HepG2 (cell line): Measurements from ENCODE around the gene TAPBP. TPM values are rescaled to one million over a fixed set of nuclear protein-coding genes. Genes with fewer than 3 reads are reported as not detected.
A peak's percentile ranks its signal among the peaks of the same experiment; 100 is the strongest.

Experiments used
- ATAC-seq: fragments of 200-7000 bp; cut with Tn5 transposase; 3 replicates; pipeline ENCODE4 v1.9.1; 2020; ENCODE audit warnings: mild to moderate bottlenecking, moderate library complexity
- BruUV-seq: library from RNA; stranded (reverse); fragments of 400-500 nt; replicated peaks from 2 replicates; lab custom pipeline; 2021; lab: Mats Ljungman, UMichigan
- CTCF ChIA-PET: fragments of 300-600 bp; formaldehyde crosslinking; extraction: SDS; loops from one replicate; lab custom pipeline; 2021; ENCODE audit warnings: low total read pairs, inconsistent platforms, low intra/inter-chr PET ratio; lab: Yijun Ruan, JAX
- POLR2A ChIA-PET: fragments of 350-600 bp; sonication (Branson Sonifier 250); formaldehyde crosslinking; loops from one replicate; lab custom pipeline; 2020; ENCODE audit warnings: antibody characterized with exemption, inconsistent platforms; lab: Yijun Ruan, JAX
- DNase-seq: peaks from one replicate; pipeline ENCODE4 v3.0.0-alpha.2; 2015; ENCODE audit warnings: low spot score
- FAIRE-seq: peaks from 3 replicates; lab custom pipeline; 2011; peaks lifted over from hg19 to GRCh38; lab: Jason Lieb, UNC
- H2AFZ ChIP-seq: one replicate; pipeline ENCODE4 v1.6.1; 2011; ENCODE audit warnings: low read length, inconsistent platforms
- H3K27ac ChIP-seq: fragments of 300-600 bp; 3 replicates; pipeline ENCODE4 v1.8.0; 2011; ENCODE audit warnings: mixed run types, mild to moderate bottlenecking, mixed read lengths, low read length, inconsistent platforms; ENCODE audit not compliant: insufficient read depth; ENCODE audit errors: extremely low read length
- H3K27me3 ChIP-seq, 2 experiments: fragments of 200-600 bp in 1 of 2; 2 replicates in 1 of 2; 3 replicates in 1 of 2; pipeline versions ENCODE4 v1.6.0 to v1.8.0; 2011; ENCODE audit warnings: low read length in 2 of 2, mild to moderate bottlenecking in 2 of 2, moderate library complexity in 2 of 2, inconsistent platforms in 1 of 2; ENCODE audit not compliant: insufficient read depth in 2 of 2, control insufficient read depth in 1 of 2
- H3K36me3 ChIP-seq, 2 experiments: fragments of 200-600 bp in 1 of 2; replicated peaks in 1 of 2; 2 replicates in 1 of 2; 3 replicates in 1 of 2; pipeline versions ENCODE4 v1.5.1 to v1.8.0; 2011; ENCODE audit warnings: low read length in 2 of 2, inconsistent platforms in 1 of 2; ENCODE audit not compliant: insufficient read depth in 2 of 2, control insufficient read depth in 1 of 2
- H3K4me1 ChIP-seq: 2 replicates; pipeline ENCODE4 v1.5.1; 2012; ENCODE audit warnings: low read length, inconsistent platforms; ENCODE audit not compliant: insufficient read depth
- H3K4me2 ChIP-seq: 2 replicates; pipeline ENCODE4 v1.6.0; 2011; ENCODE audit warnings: low read depth, low read length, inconsistent platforms
- H3K4me3 ChIP-seq, 3 experiments: fragments of 200-600 bp in 1 of 3; sonication (generic), shearing (Covaris generic) in 1 of 3; replicated peaks in 1 of 3; 2 replicates each; pipeline ENCODE4 v1.5.1; 2011 to 2016; ENCODE audit warnings: low read length in 3 of 3, inconsistent platforms in 2 of 3, low read depth in 2 of 3, mild to moderate bottlenecking in 2 of 3, control low read depth in 1 of 3, mixed read lengths in 1 of 3; ENCODE audit not compliant: insufficient read depth in 1 of 3
- H3K79me2 ChIP-seq: one replicate; pipeline ENCODE4 v1.6.1; 2011; ENCODE audit warnings: low read length, inconsistent platforms; ENCODE audit not compliant: insufficient read depth
- H3K9ac ChIP-seq: 2 replicates; pipeline ENCODE4 v1.6.0; 2011; ENCODE audit warnings: mild to moderate bottlenecking, low read depth, low read length, inconsistent platforms; ENCODE audit not compliant: insufficient read depth
- H3K9me3 ChIP-seq: 2 replicates; pipeline ENCODE4 v1.5.1; 2012; ENCODE audit warnings: mild to moderate bottlenecking, low read length
- H4K20me1 ChIP-seq: 2 replicates; pipeline ENCODE4 v1.6.0; 2011; ENCODE audit warnings: inconsistent platforms, mild to moderate bottlenecking, low read length, moderate library complexity; ENCODE audit not compliant: insufficient read depth
- CEBPG ChIP-seq: IDR thresholded peaks from 2 replicates; pipeline ENCODE4 v1.6.1; 2016
- CENPBD1 ChIP-seq: sonication (generic); formaldehyde crosslinking; IDR thresholded peaks from 2 replicates; pipeline ENCODE4 v1.8.0; 2022; ENCODE audit warnings: missing genetic modification reagents, low read depth, mild to moderate bottlenecking, borderline replicate concordance
- HCFC1 ChIP-seq: fragments of 150-350 bp; IDR thresholded peaks from 2 replicates; pipeline ENCODE4 v1.6.1; 2014; ENCODE audit warnings: low read depth, low read length
- KLF16 ChIP-seq, 2 experiments: sonication (generic) in 1 of 2; formaldehyde crosslinking in 1 of 2; IDR thresholded peaks; 2 replicates each; pipeline versions ENCODE4 v1.6.1 to v1.8.0; 2016 to 2023; ENCODE audit warnings: missing genetic modification reagents in 2 of 2, missing compliant biosample characterization in 1 of 2
- TCF12 ChIP-seq, 2 experiments: fragments of 450-650 bp in 1 of 2; sonication (generic) in 1 of 2; formaldehyde crosslinking in 1 of 2; IDR thresholded peaks; 2 replicates each; pipeline versions ENCODE4 v1.6.1 to v1.8.0; 2017 to 2022; ENCODE audit warnings: antibody characterized with exemption in 1 of 2, mild to moderate bottlenecking in 1 of 2, missing genetic modification reagents in 1 of 2, moderate library complexity in 1 of 2
- TCF7L2 ChIP-seq: IDR thresholded peaks from 2 replicates; pipeline ENCODE4 v1.6.1; 2011; ENCODE audit warnings: mild to moderate bottlenecking, low read depth, low read length, moderate library complexity
- THAP7 ChIP-seq: sonication (generic); formaldehyde crosslinking; IDR thresholded peaks from 2 replicates; pipeline ENCODE4 v1.8.1; 2023; ENCODE audit warnings: mild to moderate bottlenecking, missing genetic modification reagents
- ZFP36L1 ChIP-seq: sonication (generic); formaldehyde crosslinking; IDR thresholded peaks from 2 replicates; pipeline ENCODE4 v1.8.0; 2022; ENCODE audit warnings: mild to moderate bottlenecking, missing genetic modification reagents, moderate library complexity
- ZFYVE20 ChIP-seq: sonication (generic); formaldehyde crosslinking; IDR thresholded peaks from 2 replicates; pipeline ENCODE4 v1.8.0; 2023; ENCODE audit warnings: low read depth, mild to moderate bottlenecking, moderate library complexity, missing genetic modification reagents, borderline replicate concordance
- ZNF121 ChIP-seq: sonication (generic); formaldehyde crosslinking; IDR thresholded peaks from 2 replicates; pipeline ENCODE4 v1.5.0; 2020; ENCODE audit warnings: mild to moderate bottlenecking, missing genetic modification reagents
- ZNF331 ChIP-seq: sonication (generic); formaldehyde crosslinking; IDR thresholded peaks from 2 replicates; pipeline ENCODE4 v1.4.0; 2020; ENCODE audit warnings: missing genetic modification reagents
- ZNF652 ChIP-seq: IDR thresholded peaks from 2 replicates; pipeline ENCODE4 v1.6.1; 2016; ENCODE audit warnings: low read depth, borderline replicate concordance
- WGBS: methylation state at CpG from one replicate; pipeline ENCODE4 v1.1.6; 2017; ENCODE audit warnings: low lambda C conversion rate; 5-methylcytosine and 5-hydroxymethylcytosine counted together
- in situ Hi-C: cut with HindIII; loops from 2 replicates; pipeline ENCODE4 v1.10.0; 2017; ENCODE audit warnings: low pct_unique_long_range_greater_than_20kb; ENCODE audit not compliant: extremely low pct_ligation_motif_present
- intact Hi-C: fragments of 100-400 bp; cut with micrococcal nuclease; formaldehyde crosslinking; loops from one replicate; pipeline ENCODE4 v1.10.0; 2022; ENCODE audit not compliant: unreplicated experiment
- polyA plus RNA-seq, 8 experiments: library from polyadenylated mRNA; depleted of rRNA in 3 of 8; stranded (reverse) in 7 of 8; unstranded in 1 of 8; fragments of >200 nt; fragmentation: Illumina TruSeq in 4 of 8; extraction: Trizol in 4 of 8; gene quantifications; 2 replicates each; pipeline versions ENCODE4 v1.2.1 to v1.2.3, GENCODE V29; 2011 to 2016; ENCODE audit warnings: low read depth in 4 of 8, missing spikeins in 1 of 8, mixed read lengths in 1 of 8; ENCODE audit not compliant: insufficient read depth in 1 of 8
- total RNA-seq, 5 experiments: library from RNA; depleted of rRNA; stranded (reverse); fragments of >200 nt; fragmentation: Illumina TruSeq; extraction: Trizol; gene quantifications; 2 replicates each; pipeline ENCODE4 v1.2.3, GENCODE V29; 2016; ENCODE audit warnings: low read depth in 1 of 5
- TF ChIP-seq, protein P1 (sequence below): sonication (generic); formaldehyde crosslinking; IDR thresholded peaks from 2 replicates; pipeline ENCODE4 v1.5.0; 2020; ENCODE audit warnings: mild to moderate bottlenecking, missing genetic modification reagents
- TF ChIP-seq, protein P2 (sequence below): IDR thresholded peaks from 2 replicates; pipeline ENCODE4 v1.6.1; 2016; ENCODE audit warnings: low read depth
- TF ChIP-seq, protein P3 (sequence below): IDR thresholded peaks from 2 replicates; pipeline ENCODE4 v1.6.1; 2016; ENCODE audit warnings: mild to moderate bottlenecking

The TAPBP gene
- total and polyA plus RNA-seq, 2 of the 13 experiments (the other 11 are each of a cell fraction or from before 2014, with no cell fraction given): 27.4 to 32.3 TPM

- peak; percentile 92 for ATAC-seq
- peak; percentile 41 for TF ChIP-seq CEBPG (CRISPR knock-in tag)
- peak in 1 of 2 experiments; percentile 95; a peak in 2 of 4 replicates for TF ChIP-seq KLF16 (CRISPR knock-in tag; IDR thresholded peaks at IDR 0.05)
- TF ChIP-seq ZNF121 (CRISPR knock-in tag): peak; percentile 28; the same call in 1 of the 2 replicates
- no peak for TF ChIP-seq TCF7L2
- peak; percentile 76; the same call in 1 of the 2 replicates for TF ChIP-seq THAP7 (CRISPR knock-in tag)
- peak; percentile 73 for TF ChIP-seq HCFC1
- TF ChIP-seq, protein P1, sequence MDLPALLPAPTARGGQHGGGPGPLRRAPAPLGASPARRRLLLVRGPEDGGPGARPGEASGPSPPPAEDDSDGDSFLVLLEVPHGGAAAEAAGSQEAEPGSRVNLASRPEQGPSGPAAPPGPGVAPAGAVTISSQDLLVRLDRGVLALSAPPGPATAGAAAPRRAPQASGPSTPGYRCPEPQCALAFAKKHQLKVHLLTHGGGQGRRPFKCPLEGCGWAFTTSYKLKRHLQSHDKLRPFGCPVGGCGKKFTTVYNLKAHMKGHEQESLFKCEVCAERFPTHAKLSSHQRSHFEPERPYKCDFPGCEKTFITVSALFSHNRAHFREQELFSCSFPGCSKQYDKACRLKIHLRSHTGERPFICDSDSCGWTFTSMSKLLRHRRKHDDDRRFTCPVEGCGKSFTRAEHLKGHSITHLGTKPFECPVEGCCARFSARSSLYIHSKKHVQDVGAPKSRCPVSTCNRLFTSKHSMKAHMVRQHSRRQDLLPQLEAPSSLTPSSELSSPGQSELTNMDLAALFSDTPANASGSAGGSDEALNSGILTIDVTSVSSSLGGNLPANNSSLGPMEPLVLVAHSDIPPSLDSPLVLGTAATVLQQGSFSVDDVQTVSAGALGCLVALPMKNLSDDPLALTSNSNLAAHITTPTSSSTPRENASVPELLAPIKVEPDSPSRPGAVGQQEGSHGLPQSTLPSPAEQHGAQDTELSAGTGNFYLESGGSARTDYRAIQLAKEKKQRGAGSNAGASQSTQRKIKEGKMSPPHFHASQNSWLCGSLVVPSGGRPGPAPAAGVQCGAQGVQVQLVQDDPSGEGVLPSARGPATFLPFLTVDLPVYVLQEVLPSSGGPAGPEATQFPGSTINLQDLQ (CRISPR knock-in tag): no peak; the same call in none of the 2 replicates
- TF ChIP-seq ZNF652 (CRISPR knock-in tag): 0 out of 2 replicates have a peak, but pooled peaks have one; percentile 27
- no peak for TF ChIP-seq CENPBD1 (CRISPR knock-in tag)
- TF ChIP-seq ZFP36L1: peak; percentile 88
- TF ChIP-seq, protein P2, sequence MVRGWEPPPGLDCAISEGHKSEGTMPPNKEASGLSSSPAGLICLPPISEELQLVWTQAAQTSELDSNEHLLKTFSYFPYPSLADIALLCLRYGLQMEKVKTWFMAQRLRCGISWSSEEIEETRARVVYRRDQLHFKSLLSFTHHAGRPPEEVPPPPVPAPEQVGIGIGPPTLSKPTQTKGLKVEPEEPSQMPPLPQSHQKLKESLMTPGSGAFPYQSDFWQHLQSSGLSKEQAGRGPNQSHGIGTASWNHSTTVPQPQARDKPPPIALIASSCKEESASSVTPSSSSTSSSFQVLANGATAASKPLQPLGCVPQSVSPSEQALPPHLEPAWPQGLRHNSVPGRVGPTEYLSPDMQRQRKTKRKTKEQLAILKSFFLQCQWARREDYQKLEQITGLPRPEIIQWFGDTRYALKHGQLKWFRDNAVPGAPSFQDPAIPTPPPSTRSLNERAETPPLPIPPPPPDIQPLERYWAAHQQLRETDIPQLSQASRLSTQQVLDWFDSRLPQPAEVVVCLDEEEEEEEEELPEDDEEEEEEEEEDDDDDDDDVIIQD (CRISPR knock-in tag): 0 out of 2 replicates have a peak, but pooled peaks have one; percentile 37
- TF ChIP-seq, protein P3, sequence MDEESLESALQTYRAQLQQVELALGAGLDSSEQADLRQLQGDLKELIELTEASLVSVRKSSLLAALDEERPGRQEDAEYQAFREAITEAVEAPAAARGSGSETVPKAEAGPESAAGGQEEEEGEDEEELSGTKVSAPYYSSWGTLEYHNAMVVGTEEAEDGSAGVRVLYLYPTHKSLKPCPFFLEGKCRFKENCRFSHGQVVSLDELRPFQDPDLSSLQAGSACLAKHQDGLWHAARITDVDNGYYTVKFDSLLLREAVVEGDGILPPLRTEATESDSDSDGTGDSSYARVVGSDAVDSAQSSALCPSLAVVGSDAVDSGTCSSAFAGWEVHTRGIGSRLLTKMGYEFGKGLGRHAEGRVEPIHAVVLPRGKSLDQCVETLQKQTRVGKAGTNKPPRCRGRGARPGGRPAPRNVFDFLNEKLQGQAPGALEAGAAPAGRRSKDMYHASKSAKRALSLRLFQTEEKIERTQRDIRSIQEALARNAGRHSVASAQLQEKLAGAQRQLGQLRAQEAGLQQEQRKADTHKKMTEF (CRISPR knock-in tag): peak; percentile 94
- no peak for TF ChIP-seq TCF12 (IDR thresholded peaks at IDR 0.05)
- peak; percentile 36; the same call in 1 of the 2 replicates for TF ChIP-seq TCF12 (CRISPR knock-in tag; IDR thresholded peaks at IDR 0.05)
- TF ChIP-seq ZFYVE20 (CRISPR knock-in tag): no peak
- peak; percentile 84 for TF ChIP-seq ZNF331 (CRISPR knock-in tag)
Measured at GRCh38 chr6:33271468-33272274, 42.2 kb downstream of the TAPBP start, which contains the start of the genes RPS18 and VPS52. TSS of gene RPS18 (plus strand) at chr6:33272075. CDS start at chr6:33272120, 45 bp downstream. TSS of gene VPS52 (minus strand) at chr6:33271876. CDS start at chr6:33271675, 201 bp downstream.

More at GRCh38 chr6:33271468-33272274, 42.2 kb downstream of the TAPBP start, which contains the start of the genes RPS18 and VPS52:
- peaks cover 48% of the 10 kb centered on the region for H3K4me1 ChIP-seq
- DNase-seq (peak; percentile 100), FAIRE-seq (peak; percentile 97)
- BruUV-seq: no TSS peak
- H4K20me1 ChIP-seq: peaks cover 33% of the 10 kb centered on the region
- peaks cover 46% of the 10 kb centered on the region for H3K79me2 ChIP-seq
- 2% methylated on average over 36 of the region's 48 CpGs for WGBS
- H3K4me2 ChIP-seq: peak within 1 kb of the TSS; percentile 89
- H3K4me3 ChIP-seq: peak within 1 kb of the TSS; percentile 75 to 89 (median 82)
- intact Hi-C loops (loop anchor here (1.0 to 5.0 kb wide), 2 partner anchors 41 to 70 kb away; partner anchors contain the start of gene TAPBP), in situ Hi-C loops (no loop called here)
- H3K9ac ChIP-seq: peak within 1 kb of the TSS; percentile 95
- peaks cover 30 to 61% of the 10 kb centered on the region in 2 experiments for H3K36me3 ChIP-seq
- H2AFZ ChIP-seq: peak within 1 kb of the TSS; percentile 99
- ChIA-PET CTCF (interaction anchor here (0.8 kb wide), 1 partner anchor 8 kb away, joined by 3 read pairs; no protein-coding TSS in a partner anchor), POLR2A (interaction anchor here (0.7 to 3.9 kb wide), 32 partner anchors 9 to 1094 kb away, joined by 3 to 94 read pairs (median 7); partner anchors contain the start of genes CUTA, HSD17B8, PFDN6 and PHF1)
- no peaks in the 10 kb centered on the region for H3K9me3 ChIP-seq
- peak within 1 kb of the TSS; percentile 95 for H3K27ac ChIP-seq
- H3K27me3 ChIP-seq: no peaks in the 10 kb centered on the region; a peak in 1 of 5 replicates
